GM12878 (cell line): ENCODE data around the gene TSPAN5. TPM values are rescaled to one million over a fixed set of nuclear protein-coding genes. Genes with fewer than 3 reads are reported as not detected.

ENCODE experiments used
- ATAC-seq: fragments of 200-7000 bp; cut with Tn5 transposase; 3 replicates; pipeline ENCODE4 v1.9.1; 2020; ENCODE audit warnings: mild to moderate bottlenecking, moderate library complexity
- BruUV-seq: library from RNA; stranded (reverse); fragments of 400-500 nt; replicated peaks from 2 replicates; lab custom pipeline; 2021; lab: Mats Ljungman, UMichigan
- CTCF ChIA-PET: fragments of 300-600 bp; sonication (Branson Sonifier 250); formaldehyde crosslinking; extraction: SDS; loops from one replicate; lab custom pipeline; 2021; ENCODE audit warnings: inconsistent platforms; lab: Yijun Ruan, JAX
- POLR2A ChIA-PET: fragments of 350-600 bp; formaldehyde crosslinking; extraction: SDS; loops from one replicate; lab custom pipeline; 2021; ENCODE audit warnings: inconsistent platforms; lab: Charles Lee
- RAD21 ChIA-PET: fragments of 300-600 bp; sonication (Branson Sonifier 250); formaldehyde crosslinking; loops from one replicate; lab custom pipeline; 2023; ENCODE audit warnings: antibody characterized with exemption; ENCODE audit not compliant: unreplicated experiment; lab: Charles Lee
- SMC1A ChIA-PET: fragments of 300-600 bp; sonication (Branson Sonifier 250); formaldehyde crosslinking; loops from one replicate; lab custom pipeline; 2023; ENCODE audit not compliant: unreplicated experiment, uncharacterized antibody; lab: Charles Lee
- DNase-seq: peaks from one replicate; pipeline ENCODE4 v3.0.0-alpha.2; 2011; ENCODE audit warnings: low read depth, low spot score
- FAIRE-seq: peaks from 3 replicates; lab custom pipeline; 2011; peaks lifted over from hg19 to GRCh38; lab: Jason Lieb, UNC
- H2AFZ ChIP-seq: 2 replicates; pipeline ENCODE4 v1.6.0; 2011; ENCODE audit warnings: low read depth, low read length, control low read depth; ENCODE audit not compliant: control insufficient read depth
- H3K27ac ChIP-seq: 2 replicates; pipeline ENCODE4 v1.5.1; 2011; ENCODE audit warnings: control low read depth; ENCODE audit not compliant: control insufficient read depth, insufficient read depth
- H3K27me3 ChIP-seq, 2 experiments: replicated peaks in 1 of 2; 2 replicates each; pipeline versions ENCODE4 v1.6.0 to v1.6.1; 2011; ENCODE audit warnings: low read length in 1 of 2; ENCODE audit not compliant: control insufficient read depth in 2 of 2, insufficient read depth in 2 of 2
- H3K36me3 ChIP-seq, 2 experiments: 2 replicates each; pipeline ENCODE4 v1.5.1; 2011; ENCODE audit warnings: low read length in 1 of 2; ENCODE audit not compliant: control insufficient read depth in 2 of 2, insufficient read depth in 2 of 2
- H3K4me1 ChIP-seq: 2 replicates; pipeline ENCODE4 v1.6.1; 2011; ENCODE audit warnings: mild to moderate bottlenecking, low read length, moderate library complexity, mixed read lengths; ENCODE audit not compliant: control insufficient read depth, insufficient read depth
- H3K4me2 ChIP-seq: 2 replicates; pipeline ENCODE4 v1.6.0; 2011; ENCODE audit warnings: control low read depth; ENCODE audit not compliant: control insufficient read depth, insufficient read depth
- H3K4me3 ChIP-seq: fragments of 200-600 bp; sonication (generic); 2 replicates; pipeline ENCODE4 v1.5.1; 2016
- H3K79me2 ChIP-seq: 2 replicates; pipeline ENCODE4 v1.6.0; 2011; ENCODE audit warnings: low read length; ENCODE audit not compliant: control insufficient read depth, insufficient read depth
- H3K9ac ChIP-seq: 2 replicates; pipeline ENCODE4 v1.8.0; 2011; ENCODE audit warnings: low read length, control low read depth, mixed read lengths; ENCODE audit not compliant: control insufficient read depth, insufficient read depth
- H3K9me3 ChIP-seq: replicated peaks from 3 replicates; pipeline ENCODE4 v1.5.1; 2011; ENCODE audit warnings: mild to moderate bottlenecking, low read length; ENCODE audit not compliant: control insufficient read depth, insufficient read depth
- H4K20me1 ChIP-seq: 2 replicates; pipeline ENCODE4 v1.6.0; 2011; ENCODE audit not compliant: control insufficient read depth, insufficient read depth
- BMI1 ChIP-seq: fragments of 450-650 bp; IDR thresholded peaks from 2 replicates; pipeline ENCODE4 v1.6.1; 2016; ENCODE audit warnings: mild to moderate bottlenecking, moderate library complexity, borderline replicate concordance
- CEBPB ChIP-seq, 2 experiments: fragments of 150-350 bp in 1 of 2; IDR thresholded peaks; 2 replicates each; pipeline ENCODE4 v1.6.1; 2012 to 2014; ENCODE audit warnings: low read depth in 2 of 2, low read length in 2 of 2, borderline replicate concordance in 1 of 2, inconsistent platforms in 1 of 2
- CREM ChIP-seq: IDR thresholded peaks from 2 replicates; pipeline ENCODE4 v1.6.1; 2014; ENCODE audit warnings: antibody characterized with exemption, low read depth
- CTCF ChIP-seq, 3 experiments: IDR thresholded peaks in 2 of 3; conservative IDR thresholded peaks in 1 of 3; 2 replicates each; pipeline ENCODE4 v1.5.1; 2011; ENCODE audit warnings: low read depth in 3 of 3, low read length in 3 of 3, mild to moderate bottlenecking in 3 of 3, control low read depth in 2 of 3, moderate library complexity in 2 of 3, inconsistent platforms in 1 of 3, mixed read lengths in 1 of 3; ENCODE audit not compliant: control insufficient read depth in 2 of 3, insufficient read depth in 1 of 3; ENCODE audit errors: extremely low read depth in 1 of 3
- EGR1 ChIP-seq, 2 experiments: IDR thresholded peaks; 1 replicate in 1 of 2; 2 replicates in 1 of 2; pipeline ENCODE4 v1.6.1; 2011 to 2012; ENCODE audit warnings: low read depth in 2 of 2, low read length in 2 of 2, borderline replicate concordance in 1 of 2, mild to moderate bottlenecking in 1 of 2, moderate library complexity in 1 of 2
- HDAC2 ChIP-seq: fragments of 200-600 bp; sonication (generic); IDR thresholded peaks from 2 replicates; pipeline ENCODE4 v1.6.1; 2017
- KAT2A ChIP-seq: conservative IDR thresholded peaks from 2 replicates; pipeline ENCODE4 v1.6.1; 2011; ENCODE audit warnings: low read depth, low read length; ENCODE audit not compliant: control insufficient read depth
- LARP7 ChIP-seq: fragments of 450-650 bp; IDR thresholded peaks from 2 replicates; pipeline ENCODE4 v1.6.1; 2017; ENCODE audit warnings: mild to moderate bottlenecking
- MXI1 ChIP-seq: fragments of 150-350 bp; IDR thresholded peaks from 2 replicates; pipeline ENCODE4 v1.6.1; 2011; ENCODE audit warnings: low read depth, mild to moderate bottlenecking, inconsistent platforms, low read length, improper control_type of control experiment
- NFYB ChIP-seq: IDR thresholded peaks from 2 replicates; pipeline ENCODE4 v1.6.1; 2011; ENCODE audit warnings: low read depth, mild to moderate bottlenecking, low read length, improper control_type of control experiment, moderate library complexity; ENCODE audit not compliant: insufficient read depth
- NRF1 ChIP-seq: conservative IDR thresholded peaks from 2 replicates; pipeline ENCODE4 v1.6.1; 2011; ENCODE audit warnings: mild to moderate bottlenecking, low read depth, low read length, improper control_type of control experiment
- PAX5 ChIP-seq: IDR thresholded peaks from 2 replicates; pipeline ENCODE4 v1.6.1; 2011; ENCODE audit warnings: low read depth, low read length, borderline replicate concordance
- RCOR1 ChIP-seq: conservative IDR thresholded peaks from 2 replicates; pipeline ENCODE4 v1.6.1; 2012; ENCODE audit warnings: low read depth, low read length, improper control_type of control experiment
- SRF ChIP-seq, 2 experiments: IDR thresholded peaks; 2 replicates each; pipeline ENCODE4 v1.6.1; 2011; ENCODE audit warnings: low read depth in 2 of 2, low read length in 2 of 2, mild to moderate bottlenecking in 1 of 2, moderate library complexity in 1 of 2
- TAF1 ChIP-seq: IDR thresholded peaks from 2 replicates; pipeline ENCODE4 v1.6.1; 2011; ENCODE audit warnings: mild to moderate bottlenecking, low read depth, low read length, borderline replicate concordance
- WRNIP1 ChIP-seq: IDR thresholded peaks from 2 replicates; pipeline ENCODE4 v1.6.1; 2011; ENCODE audit warnings: low read depth, low read length, improper control_type of control experiment, borderline replicate concordance
- ZNF217 ChIP-seq: fragments of 450-650 bp; IDR thresholded peaks from 2 replicates; pipeline ENCODE4 v1.6.1; 2017; ENCODE audit warnings: antibody characterized with exemption, mild to moderate bottlenecking
- ZNF24 ChIP-seq: fragments of 450-650 bp; IDR thresholded peaks from 2 replicates; pipeline ENCODE4 v1.6.1; 2017; ENCODE audit warnings: antibody characterized with exemption, mild to moderate bottlenecking
- WGBS: methylation state at CpG from one replicate; pipeline ENCODE4 v1.1.6; 2016; ENCODE audit warnings: low lambda C conversion rate; ENCODE audit not compliant: insufficient replicate concordance, insufficient coverage; ENCODE audit errors: missing lambda C conversion rate; 5-methylcytosine and 5-hydroxymethylcytosine counted together
- in situ Hi-C: fragments of 300-500 bp; cut with MboI; formaldehyde crosslinking; loops from 9 replicates; pipeline ENCODE4 v1.14.3; 2018; ENCODE audit warnings: mixed read lengths
- intact Hi-C: fragments of 100-400 bp; cut with micrococcal nuclease; formaldehyde crosslinking; loops from one replicate; pipeline ENCODE4 v1.14.2; 2022; ENCODE audit not compliant: unreplicated experiment
- polyA plus RNA-seq, 11 experiments: library from polyadenylated mRNA; depleted of rRNA in 4 of 11; unstranded in 6 of 11; stranded (reverse) in 5 of 11; fragments of >200 nt; fragmentation: Nextera tagmentation in 4 of 11; fragmentation: Illumina TruSeq in 1 of 11; extraction: Ambion mirVana in 4 of 11; extraction: Trizol in 1 of 11; gene quantifications; 1 replicate in 1 of 11; 2 replicates in 10 of 11; pipeline versions ENCODE4 v1.2.1 to v1.2.3, GENCODE V29; 2011 to 2016; ENCODE audit warnings: inconsistent platforms in 2 of 11, missing spikeins in 2 of 11, low read depth in 1 of 11
- total RNA-seq, 4 experiments: library from RNA; depleted of rRNA in 3 of 4; stranded (reverse); fragments of >200 nt in 3 of 4; fragmentation: Illumina TruSeq in 1 of 4; extraction: Trizol in 1 of 4; gene quantifications; 2 replicates each; pipeline versions ENCODE4 v1.2.1 to v1.2.3, GENCODE V29; 2013 to 2021
- TF ChIP-seq, protein P1 (sequence below): fragments of 450-650 bp; IDR thresholded peaks from 2 replicates; pipeline ENCODE4 v1.6.1; 2017; ENCODE audit warnings: borderline replicate concordance

Gene TSPAN5
- total and polyA plus RNA-seq, 10 of the 15 experiments (the other 5 are each of a cell fraction or from before 2014, with no cell fraction given), result 0.09 to 8.2 (median 0.27) TPM

DNA sequence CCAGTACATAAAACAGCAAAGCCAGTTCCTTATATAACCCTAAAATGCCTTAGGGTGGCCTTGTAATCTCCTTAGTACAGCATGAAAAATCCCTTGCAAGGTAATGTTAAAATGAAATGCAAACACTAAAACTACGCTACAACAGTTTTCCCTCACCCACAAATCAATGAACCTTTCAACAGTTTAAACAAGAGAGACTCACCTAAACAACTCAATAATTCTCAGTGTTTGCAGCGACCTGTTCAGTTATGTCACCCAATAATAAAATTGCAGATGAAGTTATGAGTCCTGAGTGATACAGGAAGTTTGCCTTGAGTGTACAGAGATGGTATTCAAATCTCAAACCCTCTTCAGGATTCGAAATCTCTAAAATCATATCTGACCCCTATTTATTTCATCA is 25.3 kb downstream of the TSPAN5 start:
- DNase-seq (no peak), FAIRE-seq (no peak), ATAC-seq (no peak)
- H4K20me1 ChIP-seq, result no peaks in the 10 kb centered on the region
- ChIA-PET RAD21 (no interaction called here), SMC1A (no interaction called here), CTCF (no interaction called here), POLR2A (no interaction called here)
- intact Hi-C loops (no loop called here), in situ Hi-C loops (no loop called here)
- WGBS, result 69% methylated on average over 3 of the region's 3 CpGs
- no peaks in the 10 kb centered on the region for H3K9me3 ChIP-seq
- H3K27me3 ChIP-seq, result no peaks in the 10 kb centered on the region
- BruUV-seq, result no TSS peak
- no peak overlapping the region for H2AFZ ChIP-seq
- H3K36me3 ChIP-seq, result no peaks in the 10 kb centered on the region
- no peak overlapping the region for H3K9ac ChIP-seq
- no peak overlapping the region for H3K27ac ChIP-seq
- H3K4me3 ChIP-seq, result no peak overlapping the region
- no peaks in the 10 kb centered on the region for H3K79me2 ChIP-seq
- no peak overlapping the region for H3K4me2 ChIP-seq
- no peaks in the 10 kb centered on the region for H3K4me1 ChIP-seq
- TF ChIP-seq SRF (IDR thresholded peaks at IDR 0.05; ENCODE audit: low read depth in 2 of 2, low read length in 2 of 2) (no peak), PAX5 (no peak), MXI1 (no peak), LARP7 (no peak), CEBPB (IDR thresholded peaks at IDR 0.05; ENCODE audit: borderline replicate concordance in 1 of 2, low read depth in 2 of 2, low read length in 2 of 2) (no peak), HDAC2 (no peak), EGR1 (IDR thresholded peaks at IDR 0.05; ENCODE audit: borderline replicate concordance in 1 of 2, low read depth in 2 of 2, low read length in 2 of 2) (no peak), CTCF (IDR thresholded peaks at IDR 0.05 in 2 of 3, conservative IDR thresholded peaks at IDR 0.05 in 1 of 3; ENCODE audit: control insufficient read depth in 2 of 3, extremely low read depth in 1 of 3, insufficient read depth in 1 of 3, low read depth in 3 of 3, low read length in 3 of 3) (no peak), ZNF217 (no peak), ZNF24 (no peak), KAT2A (no peak), CREM (no peak), RCOR1 (no peak), NFYB (no peak), BMI1 (no peak), WRNIP1 (no peak), TAF1 (no peak), NRF1 (no peak)
- TF ChIP-seq, protein P1, sequence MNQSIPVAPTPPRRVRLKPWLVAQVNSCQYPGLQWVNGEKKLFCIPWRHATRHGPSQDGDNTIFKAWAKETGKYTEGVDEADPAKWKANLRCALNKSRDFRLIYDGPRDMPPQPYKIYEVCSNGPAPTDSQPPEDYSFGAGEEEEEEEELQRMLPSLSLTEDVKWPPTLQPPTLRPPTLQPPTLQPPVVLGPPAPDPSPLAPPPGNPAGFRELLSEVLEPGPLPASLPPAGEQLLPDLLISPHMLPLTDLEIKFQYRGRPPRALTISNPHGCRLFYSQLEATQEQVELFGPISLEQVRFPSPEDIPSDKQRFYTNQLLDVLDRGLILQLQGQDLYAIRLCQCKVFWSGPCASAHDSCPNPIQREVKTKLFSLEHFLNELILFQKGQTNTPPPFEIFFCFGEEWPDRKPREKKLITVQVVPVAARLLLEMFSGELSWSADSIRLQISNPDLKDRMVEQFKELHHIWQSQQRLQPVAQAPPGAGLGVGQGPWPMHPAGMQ, result no peak
